ENCODE results near the gene LCN15. TPM values are rescaled to one million over a fixed set of nuclear protein-coding genes. Genes with fewer than 3 reads are reported as not detected.

The LCN15 gene
- total and polyA plus RNA-seq, 2 experiments from 2014 or later, result 0.76 to 0.90 TPM

- TF ChIP-seq ZNF462 (CRISPR knock-in tag; IDR thresholded peaks at IDR 0.05) (no peak), STAT1 (IDR thresholded peaks at IDR 0.05; ENCODE audit: unreplicated experiment) (no peak), CREB1 (CRISPR knock-in tag; IDR thresholded peaks at IDR 0.05; ENCODE audit: low read depth) (no peak), ETS1 (IDR thresholded peaks at IDR 0.05) (no peak), EZH2 (IDR thresholded peaks at IDR 0.05; ENCODE audit: low read depth, unreplicated experiment) (no peak), ZNF114 (CRISPR knock-in tag; IDR thresholded peaks at IDR 0.05) (no peak), JUNB (IDR thresholded peaks at IDR 0.05; ENCODE audit: unreplicated experiment) (no peak), ZNF331 (CRISPR knock-in tag; IDR thresholded peaks at IDR 0.05; ENCODE audit: low read depth) (no peak), POLR2AphosphoS5 (IDR thresholded peaks at IDR 0.05; ENCODE audit: low read depth) (no peak), CTCF (conservative IDR thresholded peaks at IDR 0.05; ENCODE audit: low read depth in 2 of 2) (no peak)
Observed at GRCh38 chr9:136759001-136759400, 5.3 kb downstream of the LCN15 start (continued).
